ENCODE measurements around the gene TARS3.
A peak's percentile ranks its signal among the peaks of the same experiment; 100 is the strongest.

Gene TARS3

GRCh38 chr15:101731746-101732145 is 7.5 kb upstream of the TARS3 start:
- Histone ChIP-seq H3K27me3 (ENCODE audit: low read depth, low read length) (no peaks in the 10 kb centered on the region), H3K4me1 (ENCODE audit: control insufficient read depth in 1 of 2, insufficient read depth in 2 of 2, low read length in 2 of 2) (no peaks in the 10 kb centered on the region), H3K9me3 (ENCODE audit: control insufficient read depth in 1 of 2, low read length in 2 of 2) (no peaks in the 10 kb centered on the region), H3K27ac (ENCODE audit: low read length) (no peak overlapping the region), H3K36me3 (ENCODE audit: control insufficient read depth in 1 of 2, insufficient read depth in 2 of 2, low read length in 2 of 2) (no peaks in the 10 kb centered on the region), H3K4me3 (ENCODE audit: low read depth in 1 of 2, low read length in 2 of 2) (no peak overlapping the region)

GRCh38 chr15:101727186-101727585 is 2.9 kb upstream of the TARS3 start:
- H3K9me3 ChIP-seq (ENCODE audit: control insufficient read depth in 1 of 2, low read length in 2 of 2) = no peaks in the 10 kb centered on the region
- H3K27ac ChIP-seq (ENCODE audit: low read length) = no peak overlapping the region
- no peaks in the 10 kb centered on the region for H3K27me3 ChIP-seq (ENCODE audit: low read depth, low read length)

DNA sequence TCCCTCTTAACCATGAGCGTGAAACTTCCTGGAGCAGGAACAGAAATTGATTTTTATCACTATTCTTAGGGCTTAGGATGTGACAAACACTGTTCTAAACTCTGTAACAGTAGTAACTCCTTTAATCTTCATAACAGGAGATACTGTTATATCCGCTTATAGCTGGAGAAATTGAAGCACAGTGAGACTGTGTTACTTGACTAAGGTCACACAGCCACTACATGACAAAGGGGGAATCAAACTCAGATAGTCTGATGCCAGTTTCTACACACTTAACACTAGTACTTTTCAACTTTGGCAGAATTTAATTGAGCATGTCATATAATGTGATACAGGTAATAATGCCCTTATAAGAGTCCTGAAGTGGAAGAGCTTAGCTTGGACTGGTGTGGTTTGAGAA is 800 bp upstream of the TARS3 start:
- Histone ChIP-seq H3K27ac (ENCODE audit: low read length) (no peak overlapping the region), H3K4me1 (ENCODE audit: control insufficient read depth in 1 of 2, insufficient read depth in 2 of 2, low read length in 2 of 2) (peaks cover 0 to 8% of the 10 kb centered on the region in 2 donors), H3K9me3 (ENCODE audit: control insufficient read depth in 1 of 2, low read length in 2 of 2) (no peaks in the 10 kb centered on the region), H3K27me3 (ENCODE audit: low read depth, low read length) (no peaks in the 10 kb centered on the region), H3K4me3 (ENCODE audit: low read depth in 1 of 2, low read length in 2 of 2) (peak overlapping the region in 1 of 2 donors; percentile 49), H3K36me3 (ENCODE audit: control insufficient read depth in 1 of 2, insufficient read depth in 2 of 2, low read length in 2 of 2) (peaks cover 11% of the 10 kb centered on the region in 2 donors)

More at GRCh38 chr15:101727186-101727585, 2.9 kb upstream of the TARS3 start:
- no peak overlapping the region for H3K4me3 ChIP-seq (ENCODE audit: low read depth in 1 of 2, low read length in 2 of 2)
- peaks cover 0 to 8% of the 10 kb centered on the region in 2 donors for H3K4me1 ChIP-seq (ENCODE audit: control insufficient read depth in 1 of 2, insufficient read depth in 2 of 2, low read length in 2 of 2)
- no peaks in the 10 kb centered on the region for H3K36me3 ChIP-seq (ENCODE audit: control insufficient read depth in 1 of 2, insufficient read depth in 2 of 2, low read length in 2 of 2)

DNA sequence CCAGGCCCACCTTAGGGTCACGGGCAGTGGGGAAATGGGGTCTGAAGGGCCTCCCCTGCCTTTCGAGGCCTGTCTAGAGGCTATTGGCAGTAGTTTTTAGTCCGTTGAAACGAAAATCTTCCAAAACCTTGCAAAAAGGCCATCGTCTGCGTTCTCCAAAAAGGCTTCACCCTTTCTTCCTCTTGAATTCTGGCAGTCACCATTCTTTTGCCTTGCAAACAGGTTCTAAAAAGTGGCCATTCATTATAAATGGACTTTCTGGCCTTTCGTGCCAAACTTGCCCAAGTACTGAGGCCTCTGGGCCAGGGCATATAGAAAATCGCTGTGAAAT is 367 bp upstream of the TARS3 start:
- H3K27ac ChIP-seq (ENCODE audit: low read length) = no peak overlapping the region
- H3K4me3 ChIP-seq (ENCODE audit: low read depth in 1 of 2, low read length in 2 of 2) = peak overlapping the region; percentile 49 to 95

DNA sequence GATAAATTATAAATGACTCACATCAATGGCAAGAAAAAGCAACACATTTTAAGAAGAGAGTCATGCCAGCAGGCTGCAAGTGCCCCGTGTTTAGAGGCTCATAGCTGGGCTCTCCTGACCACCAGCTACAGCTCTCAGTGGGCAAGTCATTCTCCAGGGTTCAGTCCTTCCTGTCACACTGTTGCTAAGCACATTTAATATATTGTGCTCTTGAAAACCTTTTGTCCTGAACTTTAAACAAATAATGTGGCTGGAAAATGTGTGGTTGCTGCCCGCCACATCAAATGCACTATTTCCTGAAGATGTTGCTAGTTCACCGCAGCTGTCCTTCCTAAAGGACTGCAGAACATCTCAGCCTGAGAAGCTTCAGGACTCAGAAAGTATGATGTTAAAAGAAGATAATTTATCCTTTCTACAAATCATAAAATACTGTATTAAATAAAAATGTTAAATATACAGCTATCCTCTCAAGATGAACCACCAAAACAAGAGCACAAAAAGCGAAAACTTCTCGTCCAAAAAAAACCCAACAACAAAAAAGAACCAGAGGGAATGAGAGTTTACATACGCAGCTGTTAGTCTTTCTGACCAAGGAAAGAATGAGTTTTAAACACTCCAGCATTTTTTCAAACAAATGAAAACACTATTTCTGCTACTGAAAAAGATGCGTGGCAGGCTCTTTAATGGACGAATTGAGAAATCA is 951 bp downstream of the TARS3 start:
- H3K27me3 ChIP-seq (ENCODE audit: low read depth, low read length) = no peaks in the 10 kb centered on the region
- H3K4me1 ChIP-seq (ENCODE audit: control insufficient read depth in 1 of 2, insufficient read depth in 2 of 2, low read length in 2 of 2) = peaks cover 0 to 8% of the 10 kb centered on the region in 2 donors
- peak overlapping the region; percentile 73 to 95 for H3K4me3 ChIP-seq (ENCODE audit: low read depth in 1 of 2, low read length in 2 of 2)

More for the DNA sequence above, 367 bp upstream of the TARS3 start:
- Histone ChIP-seq H3K4me1 (ENCODE audit: control insufficient read depth in 1 of 2, insufficient read depth in 2 of 2, low read length in 2 of 2) (peaks cover 0 to 8% of the 10 kb centered on the region in 2 donors), H3K36me3 (ENCODE audit: control insufficient read depth in 1 of 2, insufficient read depth in 2 of 2, low read length in 2 of 2) (peaks cover 15 to 16% of the 10 kb centered on the region in 2 donors), H3K9me3 (ENCODE audit: control insufficient read depth in 1 of 2, low read length in 2 of 2) (no peaks in the 10 kb centered on the region), H3K27me3 (ENCODE audit: low read depth, low read length) (no peaks in the 10 kb centered on the region)

DNA sequence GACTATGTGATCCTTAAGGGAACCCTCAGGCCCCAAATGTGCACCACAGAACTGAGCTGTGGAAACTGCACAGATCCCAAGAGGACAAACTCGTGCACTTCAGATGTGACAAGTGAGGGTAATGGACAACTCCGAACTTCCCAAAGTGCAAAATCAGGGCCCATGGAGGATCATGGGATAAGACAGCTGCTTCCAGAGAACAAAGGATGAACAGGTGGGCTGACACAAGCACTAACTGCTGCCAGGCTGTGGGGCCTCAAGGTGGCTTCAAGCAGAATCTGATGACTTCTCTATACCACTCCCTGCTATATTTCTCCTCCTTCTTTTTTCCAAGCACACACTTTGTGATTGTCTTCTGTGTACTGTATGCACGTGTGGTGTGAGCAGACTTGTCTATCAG is 5.4 kb downstream of the TARS3 start:
- Histone ChIP-seq H3K27ac (ENCODE audit: low read length) (no peak overlapping the region), H3K36me3 (ENCODE audit: control insufficient read depth in 1 of 2, insufficient read depth in 2 of 2, low read length in 2 of 2) (peaks cover 35 to 42% of the 10 kb centered on the region in 2 donors), H3K9me3 (ENCODE audit: control insufficient read depth in 1 of 2, low read length in 2 of 2) (no peaks in the 10 kb centered on the region), H3K27me3 (ENCODE audit: low read depth, low read length) (no peaks in the 10 kb centered on the region), H3K4me3 (ENCODE audit: low read depth in 1 of 2, low read length in 2 of 2) (no peak overlapping the region), H3K4me1 (ENCODE audit: control insufficient read depth in 1 of 2, insufficient read depth in 2 of 2, low read length in 2 of 2) (peaks cover 0 to 8% of the 10 kb centered on the region in 2 donors)

More for the DNA sequence above, 951 bp downstream of the TARS3 start:
- Histone ChIP-seq H3K36me3 (ENCODE audit: control insufficient read depth in 1 of 2, insufficient read depth in 2 of 2, low read length in 2 of 2) (peaks cover 28 to 29% of the 10 kb centered on the region in 2 donors), H3K27ac (ENCODE audit: low read length) (no peak overlapping the region), H3K9me3 (ENCODE audit: control insufficient read depth in 1 of 2, low read length in 2 of 2) (no peaks in the 10 kb centered on the region)

- Histone ChIP-seq H3K4me3 (ENCODE audit: low read depth in 1 of 2, low read length in 2 of 2) (no peak overlapping the region), H3K27ac (ENCODE audit: low read length) (no peak overlapping the region), H3K4me1 (ENCODE audit: control insufficient read depth in 1 of 2, insufficient read depth in 2 of 2, low read length in 2 of 2) (no peaks in the 10 kb centered on the region), H3K9me3 (ENCODE audit: control insufficient read depth in 1 of 2, low read length in 2 of 2) (no peaks in the 10 kb centered on the region), H3K36me3 (ENCODE audit: control insufficient read depth in 1 of 2, insufficient read depth in 2 of 2, low read length in 2 of 2) (peaks cover 45 to 60% of the 10 kb centered on the region in 2 donors), H3K27me3 (ENCODE audit: low read depth, low read length) (no peaks in the 10 kb centered on the region)
Observed at GRCh38 chr15:101712078-101712477, 12.2 kb downstream of the TARS3 start.

DNA sequence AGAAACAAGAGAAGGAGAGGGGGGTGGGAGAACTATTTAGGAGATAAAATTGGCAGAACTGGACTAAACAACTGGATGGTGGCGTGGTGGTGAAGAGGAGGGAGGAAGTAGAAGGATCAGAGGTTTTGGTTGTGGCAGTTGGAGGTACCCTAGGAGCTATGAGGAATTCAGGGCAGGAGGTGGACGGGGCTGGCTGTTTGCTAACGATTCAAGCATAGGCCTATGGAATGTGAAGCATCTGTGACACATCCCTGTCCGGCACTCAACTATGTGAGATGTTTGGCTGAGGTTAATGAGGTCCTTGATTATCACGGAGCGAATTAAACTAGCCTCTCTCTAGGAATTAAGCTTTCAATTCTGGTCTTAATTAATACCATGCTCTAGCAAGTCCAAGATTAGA is 13.5 kb downstream of the TARS3 start:
- no peaks in the 10 kb centered on the region for H3K9me3 ChIP-seq (ENCODE audit: control insufficient read depth in 1 of 2, low read length in 2 of 2)
- H3K4me3 ChIP-seq (ENCODE audit: low read depth in 1 of 2, low read length in 2 of 2) = no peak overlapping the region
- H3K27ac ChIP-seq (ENCODE audit: low read length) = no peak overlapping the region
- H3K36me3 ChIP-seq (ENCODE audit: control insufficient read depth in 1 of 2, insufficient read depth in 2 of 2, low read length in 2 of 2) = peaks cover 45 to 67% of the 10 kb centered on the region in 2 donors
- H3K4me1 ChIP-seq (ENCODE audit: control insufficient read depth in 1 of 2, insufficient read depth in 2 of 2, low read length in 2 of 2) = no peaks in the 10 kb centered on the region
- no peaks in the 10 kb centered on the region for H3K27me3 ChIP-seq (ENCODE audit: low read depth, low read length)

- no peak overlapping the region for H3K27ac ChIP-seq (ENCODE audit: low read length)
- H3K36me3 ChIP-seq (ENCODE audit: control insufficient read depth in 1 of 2, insufficient read depth in 2 of 2, low read length in 2 of 2) = peaks cover 51 to 77% of the 10 kb centered on the region in 2 donors
- no peaks in the 10 kb centered on the region for H3K9me3 ChIP-seq (ENCODE audit: control insufficient read depth in 1 of 2, low read length in 2 of 2)
- no peaks in the 10 kb centered on the region for H3K27me3 ChIP-seq (ENCODE audit: low read depth, low read length)
- no peaks in the 10 kb centered on the region for H3K4me1 ChIP-seq (ENCODE audit: control insufficient read depth in 1 of 2, insufficient read depth in 2 of 2, low read length in 2 of 2)
- H3K4me3 ChIP-seq (ENCODE audit: low read depth in 1 of 2, low read length in 2 of 2) = no peak overlapping the region
Observed at GRCh38 chr15:101709466-101709865, 14.8 kb downstream of the TARS3 start.

DNA sequence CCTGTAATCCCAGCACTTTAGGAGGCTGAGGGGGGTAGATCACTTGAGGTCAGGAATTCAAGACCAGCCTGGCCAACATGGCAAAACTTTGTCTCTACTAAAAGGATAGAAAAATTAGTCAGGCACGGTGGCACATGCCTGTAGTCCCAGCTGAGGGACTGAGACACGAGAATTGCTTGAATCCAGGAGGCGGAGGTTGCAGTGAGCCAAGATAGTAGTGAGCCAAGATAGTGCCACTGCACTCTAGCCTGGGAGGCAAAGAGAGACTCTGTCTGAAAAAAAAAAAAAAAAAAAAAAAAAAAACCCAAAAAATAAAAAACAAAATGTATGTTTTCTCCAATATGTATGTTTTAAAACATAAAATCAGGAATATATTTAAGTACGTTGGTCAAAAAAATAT is 16.3 kb downstream of the TARS3 start:
- Histone ChIP-seq H3K27ac (ENCODE audit: low read length) (no peak overlapping the region), H3K4me3 (ENCODE audit: low read depth in 1 of 2, low read length in 2 of 2) (no peak overlapping the region), H3K4me1 (ENCODE audit: control insufficient read depth in 1 of 2, insufficient read depth in 2 of 2, low read length in 2 of 2) (no peaks in the 10 kb centered on the region), H3K9me3 (ENCODE audit: control insufficient read depth in 1 of 2, low read length in 2 of 2) (no peaks in the 10 kb centered on the region), H3K27me3 (ENCODE audit: low read depth, low read length) (no peaks in the 10 kb centered on the region), H3K36me3 (ENCODE audit: control insufficient read depth in 1 of 2, insufficient read depth in 2 of 2, low read length in 2 of 2) (peaks cover 49 to 67% of the 10 kb centered on the region in 2 donors)

DNA sequence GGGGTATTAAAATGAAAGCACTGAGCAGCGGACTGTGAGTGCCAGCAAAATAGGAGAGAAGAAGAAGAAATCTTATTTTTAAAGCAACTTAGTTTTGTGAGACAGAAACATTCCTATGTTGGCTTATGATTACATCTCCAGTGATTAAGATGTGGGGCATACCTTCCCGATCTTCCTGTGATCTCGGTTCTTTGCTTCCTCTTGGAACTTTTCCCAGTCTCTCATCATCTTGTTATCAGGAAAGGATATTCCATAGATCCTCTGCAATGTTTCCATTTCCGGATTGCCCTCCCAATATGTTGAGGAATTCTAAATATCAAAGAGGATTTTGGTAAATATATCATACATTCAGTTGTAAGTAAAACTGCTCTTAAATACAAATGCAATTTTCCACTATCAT is 22.2 kb downstream of the TARS3 start:
- no peak overlapping the region for H3K27ac ChIP-seq (ENCODE audit: low read length)
- H3K4me1 ChIP-seq (ENCODE audit: control insufficient read depth in 1 of 2, insufficient read depth in 2 of 2, low read length in 2 of 2) = no peaks in the 10 kb centered on the region
- no peaks in the 10 kb centered on the region for H3K9me3 ChIP-seq (ENCODE audit: control insufficient read depth in 1 of 2, low read length in 2 of 2)
- H3K27me3 ChIP-seq (ENCODE audit: low read depth, low read length) = no peaks in the 10 kb centered on the region
- peaks cover 44 to 68% of the 10 kb centered on the region in 2 donors for H3K36me3 ChIP-seq (ENCODE audit: control insufficient read depth in 1 of 2, insufficient read depth in 2 of 2, low read length in 2 of 2)
- H3K4me3 ChIP-seq (ENCODE audit: low read depth in 1 of 2, low read length in 2 of 2) = no peak overlapping the region

- peaks cover 38 to 62% of the 10 kb centered on the region in 2 donors for H3K36me3 ChIP-seq (ENCODE audit: control insufficient read depth in 1 of 2, insufficient read depth in 2 of 2, low read length in 2 of 2)
- H3K27me3 ChIP-seq (ENCODE audit: low read depth, low read length) = no peaks in the 10 kb centered on the region
- no peaks in the 10 kb centered on the region for H3K4me1 ChIP-seq (ENCODE audit: control insufficient read depth in 1 of 2, insufficient read depth in 2 of 2, low read length in 2 of 2)
- no peak overlapping the region for H3K4me3 ChIP-seq (ENCODE audit: low read depth in 1 of 2, low read length in 2 of 2)
- no peaks in the 10 kb centered on the region for H3K9me3 ChIP-seq (ENCODE audit: control insufficient read depth in 1 of 2, low read length in 2 of 2)
- H3K27ac ChIP-seq (ENCODE audit: low read length) = no peak overlapping the region
Observed at GRCh38 chr15:101698314-101698713, 26.0 kb downstream of the TARS3 start.
